NCI-H2029 (cell line): ENCODE measurements around the gene ANXA2.

Source experiments
- DNase-seq: peaks from one replicate; lab custom pipeline; 2025; lab: John Stamatoyannopoulos, UW

Gene ANXA2

DNA sequence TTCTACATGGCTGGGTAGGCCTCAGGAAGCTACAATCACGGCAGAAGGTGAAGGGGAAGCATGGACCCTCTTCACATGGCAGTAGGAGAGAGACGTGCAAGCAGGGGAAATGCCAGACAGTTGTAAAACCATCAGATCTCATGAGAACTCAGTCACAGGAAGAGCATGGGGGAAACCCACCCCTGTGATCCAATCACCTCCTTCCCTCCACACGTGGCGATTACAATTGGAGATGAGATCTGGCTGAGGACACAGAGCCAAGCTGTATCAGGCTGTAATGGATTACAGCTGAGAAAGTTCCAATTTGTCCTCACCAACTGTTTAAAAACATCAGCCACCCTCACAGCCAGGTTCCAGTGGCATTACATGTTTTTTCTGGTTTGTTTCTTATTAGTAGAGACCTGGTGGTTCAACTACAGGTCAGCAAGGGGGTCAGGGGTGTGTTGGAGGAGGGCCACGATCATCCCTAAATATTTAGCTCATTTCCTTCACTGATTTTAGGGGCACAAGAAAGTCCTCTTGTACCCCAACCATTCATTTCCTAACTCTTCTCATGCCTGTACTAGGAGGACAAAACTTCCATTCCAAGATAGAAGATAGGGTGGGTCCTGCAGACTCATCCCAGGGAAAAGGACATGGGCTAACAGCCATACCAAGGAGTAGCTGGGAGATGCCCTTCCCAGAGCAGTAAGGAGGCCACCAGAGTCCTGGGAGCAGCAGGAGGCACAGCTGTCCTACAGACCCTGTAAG lies 54.4 kb downstream of the ANXA2 start:
- DNase-seq = no peak

DNA sequence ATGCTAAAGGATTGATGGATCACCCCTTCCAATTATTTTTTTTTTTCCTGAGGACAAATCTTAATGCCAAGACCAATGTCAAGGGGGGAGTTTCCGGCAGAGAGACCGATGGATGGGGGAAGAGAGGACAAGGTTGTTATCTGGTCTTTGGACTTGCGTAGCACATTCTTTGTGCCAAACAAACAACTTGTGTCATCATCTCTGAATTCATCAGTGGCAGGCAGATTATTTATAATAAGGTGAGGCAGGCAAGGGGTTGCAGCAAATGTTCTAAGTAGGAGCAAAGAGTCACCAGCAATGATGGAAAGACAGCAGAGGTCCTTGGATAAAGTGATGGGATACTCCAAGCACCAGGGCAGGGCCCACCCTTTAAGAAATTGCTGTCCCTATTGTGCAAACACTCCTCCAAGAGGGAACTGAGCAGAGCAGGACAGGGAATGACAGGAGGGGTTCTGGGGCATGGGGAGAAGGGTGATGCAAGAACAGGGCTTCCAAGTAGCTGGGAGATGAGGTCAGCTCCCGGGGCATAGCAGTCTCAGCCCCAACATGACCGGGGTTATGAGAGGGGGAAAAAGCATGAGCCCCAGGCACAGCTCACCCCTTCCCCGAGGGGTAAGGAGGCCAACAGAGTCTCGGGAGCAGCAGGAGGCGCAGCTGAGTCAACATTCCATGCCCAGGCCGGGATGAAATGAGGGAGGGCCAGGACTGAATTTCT lies 57.4 kb downstream of the ANXA2 start:
- DNase-seq = no peak

DNA sequence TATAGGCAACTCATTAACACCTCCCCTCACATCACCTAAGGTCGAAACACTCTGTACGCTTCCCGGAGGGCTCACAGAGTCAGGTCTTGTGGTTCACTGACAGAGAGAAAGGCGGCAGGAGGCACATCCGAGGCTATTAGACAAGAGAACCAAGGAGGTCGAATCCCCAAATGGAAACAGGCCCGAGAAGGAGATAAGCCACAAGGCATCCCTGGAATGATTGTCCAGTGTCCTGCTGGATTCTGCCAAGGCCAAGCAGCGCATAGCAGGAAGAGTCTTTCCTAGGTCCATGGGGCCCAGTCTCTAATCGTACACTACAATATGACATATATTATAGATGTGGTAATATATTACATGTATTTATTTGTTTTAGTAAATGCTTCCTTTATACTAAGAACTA lies 58.5 kb downstream of the ANXA2 start:
- DNase-seq = no peak

DNA sequence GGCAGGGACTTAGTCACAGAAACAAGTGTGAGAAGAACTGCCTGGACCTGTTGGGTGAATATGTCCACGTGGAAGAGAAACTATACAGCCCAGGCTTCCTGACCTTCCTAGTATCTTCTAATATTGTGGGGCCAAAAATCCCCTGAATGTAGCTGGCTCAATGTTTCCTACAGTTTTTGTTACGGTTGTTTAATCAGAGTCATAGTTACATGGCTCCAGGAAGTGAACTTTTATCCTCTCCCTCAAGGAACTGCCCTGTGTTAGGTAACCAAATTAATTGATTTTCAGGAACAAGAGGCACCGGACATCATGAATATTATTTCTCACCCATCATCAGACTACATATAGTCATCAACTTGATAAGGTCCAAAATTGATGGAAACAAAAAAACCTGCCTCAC lies 59.0 kb downstream of the ANXA2 start:
- no peak for DNase-seq

DNA sequence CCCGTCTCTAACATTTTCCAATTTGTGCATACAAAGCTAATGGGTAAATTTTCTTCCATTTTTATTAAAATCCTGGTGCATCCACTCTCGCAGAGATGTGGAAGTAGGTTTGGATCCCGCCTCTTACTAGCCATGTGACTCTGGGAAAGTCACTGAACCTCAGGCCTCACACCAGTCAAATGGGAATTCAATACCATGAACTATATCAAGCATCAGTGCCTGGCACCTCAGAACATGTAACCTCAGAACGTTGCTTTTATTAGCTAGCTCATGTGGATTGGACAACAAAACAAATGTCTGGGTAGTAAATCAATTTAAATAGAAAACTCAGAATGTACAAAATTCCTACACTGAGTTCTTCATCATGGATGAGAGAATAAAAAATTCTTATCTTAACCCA lies 60.7 kb downstream of the ANXA2 start:
- no peak for DNase-seq

DNA sequence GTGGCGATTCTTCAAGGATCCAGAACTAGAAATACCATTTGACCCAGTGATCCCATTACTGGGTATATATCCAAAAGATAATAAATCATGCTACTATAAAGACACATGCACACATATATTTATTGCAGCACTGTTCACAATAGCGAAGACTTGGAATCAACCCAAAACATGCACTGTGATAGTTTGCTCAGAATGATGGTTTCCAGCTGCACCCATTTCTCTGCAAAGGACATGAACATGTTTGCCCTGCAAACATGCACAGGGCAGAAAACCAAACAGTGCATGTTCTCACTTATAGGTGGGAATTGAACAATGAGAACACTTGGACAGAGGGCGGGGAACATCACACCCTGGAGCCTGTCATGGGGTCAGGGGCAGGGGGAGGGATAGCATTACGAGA lies 62.5 kb downstream of the ANXA2 start:
- peak; percentile 43 for DNase-seq

DNA sequence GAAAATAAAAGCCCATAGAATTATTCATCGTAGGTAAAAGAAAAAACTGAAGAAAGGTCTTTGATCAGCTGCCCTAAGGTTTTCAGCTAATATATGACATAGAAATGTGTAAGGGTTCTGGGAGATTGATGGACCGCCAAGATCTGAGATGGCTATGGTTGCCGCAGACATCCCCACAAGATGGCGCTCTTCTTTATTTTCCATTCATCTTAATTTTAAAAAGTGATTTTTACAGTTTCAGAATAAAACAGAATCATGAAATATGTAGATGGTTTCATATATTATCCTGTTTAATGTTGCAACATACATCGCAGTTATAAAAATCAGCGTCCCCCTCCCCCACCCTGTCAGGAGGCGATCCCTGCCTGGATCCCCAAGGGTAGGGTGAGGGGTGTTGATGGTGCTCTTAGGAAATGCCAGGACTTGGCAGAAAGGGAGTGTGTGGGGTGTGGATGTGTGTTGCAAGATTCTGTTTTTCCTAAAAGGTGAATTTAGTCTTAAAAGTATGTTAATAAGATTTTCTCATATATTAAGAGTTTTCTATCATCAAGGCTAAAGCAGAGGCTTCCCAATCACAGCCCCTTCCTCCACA lies 68.8 kb downstream of the ANXA2 start:
- DNase-seq = no peak

DNA sequence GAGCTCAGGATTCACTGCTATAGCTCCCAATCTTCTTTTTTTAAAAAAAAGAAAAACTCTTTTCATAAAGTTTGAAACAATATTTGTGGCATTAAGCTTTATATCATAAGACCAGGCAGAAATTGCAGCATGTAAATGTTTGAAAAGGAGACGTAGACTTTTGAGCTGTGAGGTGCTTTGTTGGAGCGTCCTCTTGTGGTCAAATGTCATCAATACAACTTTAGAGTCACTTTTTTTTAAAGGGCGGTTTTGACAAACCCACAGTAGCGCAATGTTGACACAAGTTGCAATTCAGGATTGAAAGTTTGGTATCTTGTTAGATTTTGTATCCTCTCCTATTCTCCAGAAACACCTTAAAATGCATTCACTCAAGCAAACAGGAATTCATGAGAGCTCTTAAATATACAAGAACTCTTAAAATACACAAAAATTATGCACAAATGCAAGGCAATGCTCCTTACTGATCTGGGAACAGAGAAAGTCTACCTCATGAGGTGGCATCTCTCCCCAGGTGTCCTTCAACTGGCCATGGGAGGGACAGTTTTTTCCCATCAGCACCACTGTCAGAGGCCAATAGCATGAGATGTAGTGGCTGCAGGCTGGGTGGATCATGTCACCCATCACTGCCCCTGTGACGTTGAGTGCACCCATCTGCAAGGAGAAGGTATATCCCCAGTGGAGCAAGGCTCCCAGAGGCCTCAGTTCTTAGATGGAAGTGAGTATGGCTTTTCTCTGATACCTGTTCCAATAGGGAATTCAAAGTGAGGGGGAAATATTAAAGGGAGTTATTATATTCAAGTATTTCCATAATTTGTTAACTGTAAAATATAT lies 70.7 kb downstream of the ANXA2 start:
- DNase-seq = no peak

DNA sequence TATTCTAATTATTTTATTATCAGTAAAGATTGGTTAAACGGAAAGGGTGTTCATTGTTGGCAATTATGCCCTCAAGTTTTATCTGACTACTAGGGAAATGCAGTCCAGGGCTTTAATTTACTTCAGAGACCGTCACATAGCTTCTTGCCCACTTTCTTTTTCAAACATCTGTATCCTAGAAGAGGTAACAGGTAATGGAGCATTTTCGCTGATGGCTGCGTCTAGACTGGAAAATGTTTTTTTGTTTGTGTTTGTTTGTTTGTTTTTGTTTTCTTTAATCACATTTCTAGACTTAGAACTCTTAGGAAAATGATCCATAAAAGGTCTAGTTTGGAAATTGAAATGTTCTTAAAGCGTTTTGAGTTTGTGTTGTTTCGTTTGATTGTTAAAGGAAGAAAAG lies 71.4 kb downstream of the ANXA2 start:
- no peak for DNase-seq

DNA sequence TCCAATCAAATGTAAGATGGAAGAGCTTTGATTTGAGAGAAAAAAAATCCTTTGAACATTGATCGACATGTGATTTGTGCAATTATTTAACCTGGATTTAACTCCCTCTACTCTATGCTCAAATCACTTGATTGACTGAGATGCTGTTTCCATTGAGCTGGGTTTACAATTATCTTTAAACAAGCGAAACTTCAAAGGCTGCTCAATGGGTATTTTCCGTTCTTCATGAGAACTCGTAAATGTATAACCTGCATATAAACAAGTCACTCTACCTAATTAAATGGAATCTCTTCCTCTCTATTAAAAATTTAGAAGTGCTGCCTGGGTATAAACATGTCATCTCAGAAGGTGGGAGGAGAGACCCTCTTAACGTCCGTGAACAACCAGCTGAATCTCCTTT lies 71.9 kb downstream of the ANXA2 start:
- DNase-seq = no peak

DNA sequence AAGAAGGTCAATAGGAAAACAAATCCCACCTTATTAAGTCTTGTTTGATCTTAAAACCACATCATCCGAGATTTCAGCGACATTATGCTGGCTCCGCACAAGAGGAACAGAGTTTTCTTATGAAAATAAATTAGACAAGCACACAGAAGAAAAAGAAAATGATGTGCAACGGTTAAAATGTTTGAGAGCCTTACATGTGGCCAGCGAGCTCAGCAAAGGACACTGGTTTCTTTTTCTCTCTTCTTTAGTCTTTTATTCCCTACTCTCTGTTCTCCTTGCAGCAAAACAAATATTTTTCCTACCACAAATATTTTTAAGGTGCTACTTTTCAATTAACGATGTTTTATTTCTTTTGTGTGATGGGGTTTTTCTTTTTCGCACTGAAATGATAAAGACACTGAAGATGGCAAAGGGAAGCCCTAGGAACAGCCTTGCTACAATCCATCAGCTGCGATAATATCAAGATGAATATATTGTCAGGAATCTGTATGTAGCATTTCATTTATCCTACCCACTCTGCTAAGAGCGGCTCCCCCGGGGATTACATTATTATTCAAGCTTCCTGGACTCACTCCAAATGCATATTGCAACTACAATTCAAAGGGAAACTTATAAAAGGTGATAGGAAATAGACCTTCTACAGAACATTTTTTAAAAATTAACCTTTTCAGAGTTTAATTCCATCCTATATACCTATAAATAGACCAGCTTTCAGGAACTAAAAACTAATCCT lies 72.9 kb downstream of the ANXA2 start:
- no peak for DNase-seq

DNA sequence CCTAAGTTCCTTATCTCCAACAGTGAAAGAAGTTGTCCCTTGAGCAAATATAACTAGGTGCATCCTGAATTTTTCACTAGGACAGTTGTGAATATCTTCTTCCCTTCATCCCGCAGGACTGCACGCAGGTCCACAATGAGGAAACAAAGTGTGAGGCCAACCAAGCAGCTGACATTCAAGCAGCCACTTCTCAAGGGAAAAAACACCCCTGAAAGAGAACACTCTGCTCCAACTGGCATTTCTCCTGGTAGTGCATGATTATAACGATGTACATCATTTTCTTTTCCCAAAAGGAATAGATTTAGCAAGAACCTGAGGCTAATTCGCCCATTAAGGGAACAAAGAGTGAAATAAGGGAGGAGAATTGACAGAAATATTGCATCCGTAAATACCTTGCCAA lies 74.5 kb downstream of the ANXA2 start:
- no peak for DNase-seq

DNA sequence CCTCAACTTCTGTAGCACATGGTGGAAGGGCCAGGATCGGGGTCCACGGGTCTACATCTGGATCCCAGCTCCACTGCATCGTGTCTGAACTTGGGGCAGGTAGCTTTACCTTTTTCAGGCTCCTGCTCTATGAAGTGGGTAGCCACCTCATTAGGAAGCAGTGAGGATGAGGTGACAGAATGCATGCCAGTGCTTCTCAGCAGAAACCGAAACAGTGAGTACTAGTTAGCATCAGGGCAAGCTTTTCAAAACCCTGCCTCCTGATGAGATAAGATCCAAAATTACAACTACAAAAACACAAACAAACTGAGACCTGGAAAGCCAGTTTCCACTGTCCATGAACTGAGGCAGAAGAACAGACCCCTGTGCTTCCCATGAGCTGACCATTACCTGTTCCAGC lies 77.4 kb downstream of the ANXA2 start:
- no peak for DNase-seq

DNA sequence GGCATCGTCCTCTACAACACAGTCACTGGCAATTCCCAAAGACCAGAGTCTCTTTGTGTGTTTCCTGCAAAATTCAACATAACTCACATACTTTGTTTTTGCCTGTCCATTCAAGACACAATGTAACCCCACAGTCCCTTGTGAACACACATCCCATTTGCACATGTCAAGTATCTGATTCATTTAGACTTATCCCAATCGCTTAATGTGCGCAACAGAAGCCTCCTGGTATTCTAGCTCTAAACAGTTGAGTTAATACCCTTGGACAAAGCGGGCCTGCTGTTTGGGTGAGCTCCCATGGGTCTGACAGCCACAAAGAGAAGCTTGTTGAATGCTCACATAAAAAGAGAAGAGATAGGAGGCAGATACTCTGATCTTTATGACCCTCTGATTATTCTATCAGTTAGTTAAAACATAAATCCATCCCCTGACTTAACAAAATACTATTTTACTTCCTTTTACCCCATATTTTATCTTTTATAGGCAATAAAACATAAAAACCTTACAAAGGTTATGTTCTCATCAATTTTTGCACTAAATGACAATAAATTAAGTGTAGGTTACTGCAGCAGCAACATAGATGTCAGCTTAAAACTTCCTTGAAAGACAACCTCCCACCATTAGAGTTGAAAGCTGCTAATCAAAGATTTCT lies 79.4 kb downstream of the ANXA2 start:
- no peak for DNase-seq

DNA sequence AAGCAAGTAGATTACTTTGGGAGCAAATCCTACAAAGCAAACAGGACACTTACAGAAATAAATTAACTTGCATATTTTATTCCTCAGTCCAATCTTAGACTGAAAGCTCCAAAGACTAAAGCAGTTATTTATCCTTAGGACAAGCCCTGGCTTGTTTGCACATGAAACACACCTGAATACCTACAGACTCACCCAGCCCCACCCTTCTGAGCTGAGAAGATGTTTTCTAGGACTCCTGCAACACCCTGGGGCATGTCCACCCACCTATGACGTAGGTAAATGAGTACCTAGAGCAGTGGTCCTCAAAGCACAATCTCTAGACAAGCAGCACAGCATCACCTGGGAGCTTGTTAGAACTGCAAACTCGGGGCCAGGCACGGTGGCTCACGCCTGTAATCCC lies 80.8 kb downstream of the ANXA2 start:
- DNase-seq = no peak

DNA sequence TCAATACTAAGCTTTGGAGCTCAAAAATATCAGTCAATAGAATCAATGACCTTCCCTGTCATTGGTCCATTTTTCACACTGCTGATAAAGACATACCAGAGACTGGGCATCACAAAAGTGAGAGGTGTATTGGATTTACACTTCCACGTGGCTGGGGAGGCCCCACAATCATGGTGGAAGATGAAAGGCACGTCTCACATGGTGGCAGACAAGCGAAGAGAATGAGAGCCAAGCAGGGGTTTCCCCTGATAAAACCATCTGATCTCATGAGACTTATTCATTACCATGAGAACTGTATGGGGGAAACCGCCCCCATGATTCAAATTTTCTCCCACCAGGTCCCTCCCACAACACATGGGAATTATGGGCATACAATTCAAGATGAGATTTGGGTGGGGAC lies 81.9 kb downstream of the ANXA2 start:
- no peak for DNase-seq

DNA sequence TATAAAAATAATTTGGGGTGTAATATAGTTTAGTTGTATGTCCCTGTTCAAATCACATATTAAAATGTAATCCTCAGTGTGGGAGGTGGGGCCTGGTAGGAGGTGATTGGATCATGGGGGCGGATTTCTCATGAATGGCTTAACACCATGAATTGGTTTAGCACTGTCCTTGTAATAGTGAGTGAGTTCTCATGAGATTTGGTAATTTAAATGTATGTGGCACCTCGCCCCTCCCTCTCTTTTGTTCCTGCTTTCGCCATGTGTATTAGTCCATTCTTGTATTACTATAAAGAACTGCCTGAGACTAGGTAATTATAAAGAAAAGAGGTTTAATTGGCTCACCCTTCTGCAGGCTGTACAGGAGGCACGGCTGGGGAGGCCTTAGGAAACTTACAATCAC lies 83.9 kb downstream of the ANXA2 start:
- DNase-seq = no peak

DNA sequence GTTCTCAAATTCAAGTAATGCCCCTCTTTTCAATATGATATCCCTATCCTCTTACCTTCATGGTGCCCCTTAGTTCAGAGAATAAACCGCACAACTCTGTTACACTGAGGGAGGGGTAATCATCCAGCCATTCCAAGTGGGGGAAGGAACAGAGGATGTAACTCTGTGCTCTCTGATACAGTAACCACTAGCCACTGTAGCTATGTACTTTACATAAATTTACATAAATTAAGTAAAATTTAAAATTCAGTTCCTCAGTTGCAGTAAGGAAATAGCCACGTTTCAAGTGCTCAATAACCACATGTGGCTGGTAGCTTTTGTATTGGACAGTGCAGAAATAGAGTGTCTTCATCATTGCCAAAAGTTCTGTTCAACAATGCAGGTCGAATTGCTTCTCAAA lies 90.8 kb downstream of the ANXA2 start:
- DNase-seq = no peak

DNA sequence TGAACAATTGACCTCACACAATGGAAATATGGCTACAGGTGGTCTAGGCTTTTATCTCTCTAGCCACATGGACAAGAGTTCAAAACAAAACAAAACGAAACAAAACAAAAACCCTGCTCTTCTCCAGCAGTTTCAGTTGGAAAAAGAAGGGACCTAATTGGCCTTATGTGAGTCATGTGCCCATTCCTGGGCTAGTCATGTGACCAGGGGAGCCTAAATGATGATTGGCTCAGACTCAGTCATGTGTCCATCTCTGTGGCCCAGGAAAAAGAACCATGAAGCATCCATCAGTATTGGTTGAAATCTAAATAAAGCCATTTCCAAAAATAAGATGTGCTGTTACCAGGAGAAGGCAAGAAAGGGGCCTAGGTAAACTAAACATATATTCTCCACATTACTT lies 96.8 kb downstream of the ANXA2 start:
- no peak for DNase-seq

DNA sequence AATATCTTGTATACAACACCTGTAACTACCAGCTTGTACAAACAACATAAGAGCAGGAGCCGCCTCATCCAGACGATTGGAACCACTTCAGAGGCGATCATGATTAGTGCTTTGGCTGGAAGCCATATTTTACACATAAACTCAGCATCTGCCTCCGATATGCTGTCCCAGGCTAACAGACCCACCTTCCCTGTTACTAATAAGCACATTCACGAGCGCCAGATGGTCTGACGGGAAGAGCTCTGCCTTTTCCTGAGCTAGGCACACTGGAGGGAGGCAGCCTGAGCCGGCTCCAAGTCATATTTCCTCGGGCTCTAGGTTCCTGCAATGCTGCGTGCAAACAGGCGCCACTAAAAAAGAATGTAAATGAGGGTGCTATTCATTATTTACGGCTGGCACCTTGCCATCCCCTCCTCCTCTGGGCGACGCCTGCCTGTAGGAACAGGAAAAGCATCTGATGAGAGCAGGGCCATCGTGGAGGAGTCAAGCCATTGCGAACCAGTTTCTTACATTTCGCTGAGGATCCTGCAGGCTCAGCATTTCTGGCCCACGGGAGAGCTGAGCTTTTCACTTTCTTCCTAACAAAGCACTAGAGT lies 98.2 kb downstream of the ANXA2 start:
- DNase-seq = peak; percentile 86
